D721Med (cell line): ENCODE results near the gene FOXF1.

Source experiments
- DNase-seq: peaks from one replicate; pipeline ENCODE4 v3.0.0; 2011; ENCODE audit warnings: low spot score; ENCODE audit not compliant: insufficient read length
- FAIRE-seq: peaks from 2 replicates; lab custom pipeline; 2011; peaks lifted over from hg19 to GRCh38; lab: Jason Lieb, UNC
- TF ChIP-seq, protein P1 (sequence below): IDR thresholded peaks from 2 replicates; pipeline ENCODE4 v1.5.1; 2012; ENCODE audit warnings: mild to moderate bottlenecking, control low read depth; ENCODE audit not compliant: insufficient read depth; ENCODE audit errors: missing control alignments

Gene FOXF1

DNA sequence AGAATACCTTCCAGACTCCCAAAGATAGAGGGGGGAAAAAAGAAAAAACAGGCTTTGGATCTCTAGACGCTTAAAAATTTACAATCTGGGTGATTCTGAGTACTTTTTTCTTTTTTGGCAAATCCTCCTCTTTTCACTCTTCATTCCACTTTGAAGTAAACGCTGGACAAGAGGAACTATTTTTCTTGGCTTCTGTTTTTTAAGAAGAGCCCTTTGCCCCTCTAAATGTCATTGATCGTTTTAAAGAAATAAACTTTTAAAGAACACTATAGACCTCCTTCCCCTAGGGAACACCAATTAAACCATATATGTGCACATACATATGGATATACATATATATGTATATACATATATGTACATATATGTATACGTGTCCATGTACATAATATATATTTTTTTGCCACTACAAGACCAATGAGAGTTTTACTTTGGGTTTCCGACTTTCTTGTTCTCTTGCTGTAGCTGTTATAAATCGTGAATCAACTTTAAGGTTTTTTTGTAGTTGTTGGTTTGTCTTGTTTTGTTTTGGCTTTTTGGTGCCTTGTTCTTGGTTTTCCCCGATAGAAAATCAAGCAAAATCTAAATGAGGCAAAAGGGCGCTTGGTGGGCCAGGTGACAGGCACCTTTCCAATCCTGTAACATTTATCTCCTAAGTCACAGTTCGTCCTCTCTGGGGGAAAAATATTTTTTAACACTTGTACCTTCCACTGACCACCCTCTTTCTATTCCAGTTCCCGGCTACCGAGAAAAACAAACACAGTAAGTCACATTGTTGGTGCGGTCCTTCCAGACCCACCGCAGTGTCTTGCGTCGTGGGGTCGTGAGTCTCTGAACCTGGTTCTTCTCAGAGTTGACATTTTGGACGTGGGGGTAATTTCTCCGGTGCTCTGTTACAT is 4.4 kb downstream of the FOXF1 start:
- DNase-seq (no peak), FAIRE-seq (no peak)
- TF ChIP-seq, protein P1, sequence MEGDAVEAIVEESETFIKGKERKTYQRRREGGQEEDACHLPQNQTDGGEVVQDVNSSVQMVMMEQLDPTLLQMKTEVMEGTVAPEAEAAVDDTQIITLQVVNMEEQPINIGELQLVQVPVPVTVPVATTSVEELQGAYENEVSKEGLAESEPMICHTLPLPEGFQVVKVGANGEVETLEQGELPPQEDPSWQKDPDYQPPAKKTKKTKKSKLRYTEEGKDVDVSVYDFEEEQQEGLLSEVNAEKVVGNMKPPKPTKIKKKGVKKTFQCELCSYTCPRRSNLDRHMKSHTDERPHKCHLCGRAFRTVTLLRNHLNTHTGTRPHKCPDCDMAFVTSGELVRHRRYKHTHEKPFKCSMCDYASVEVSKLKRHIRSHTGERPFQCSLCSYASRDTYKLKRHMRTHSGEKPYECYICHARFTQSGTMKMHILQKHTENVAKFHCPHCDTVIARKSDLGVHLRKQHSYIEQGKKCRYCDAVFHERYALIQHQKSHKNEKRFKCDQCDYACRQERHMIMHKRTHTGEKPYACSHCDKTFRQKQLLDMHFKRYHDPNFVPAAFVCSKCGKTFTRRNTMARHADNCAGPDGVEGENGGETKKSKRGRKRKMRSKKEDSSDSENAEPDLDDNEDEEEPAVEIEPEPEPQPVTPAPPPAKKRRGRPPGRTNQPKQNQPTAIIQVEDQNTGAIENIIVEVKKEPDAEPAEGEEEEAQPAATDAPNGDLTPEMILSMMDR = no peak

DNA sequence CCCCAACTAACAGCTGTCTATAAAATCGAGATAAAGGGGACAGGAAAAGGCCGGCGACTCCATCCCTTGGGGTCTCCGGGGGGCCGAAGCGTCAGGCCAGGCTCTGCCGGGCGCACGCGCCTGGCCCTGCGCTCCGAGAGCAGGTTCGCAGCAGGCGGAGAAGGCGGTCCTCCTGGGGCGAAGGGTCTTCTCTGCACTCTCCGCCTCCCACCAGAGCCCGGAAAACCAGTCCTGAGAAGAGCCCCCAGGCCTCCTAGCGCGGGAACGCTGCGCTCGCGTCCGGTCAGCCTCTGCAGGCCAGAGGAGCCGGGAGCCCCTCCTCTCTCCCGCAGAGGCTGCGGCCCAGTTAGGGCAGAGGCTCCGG is 5.1 kb downstream of the FOXF1 start:
- FAIRE-seq = no peak
- no peak for DNase-seq
- TF ChIP-seq, protein P1 = no peak

DNA sequence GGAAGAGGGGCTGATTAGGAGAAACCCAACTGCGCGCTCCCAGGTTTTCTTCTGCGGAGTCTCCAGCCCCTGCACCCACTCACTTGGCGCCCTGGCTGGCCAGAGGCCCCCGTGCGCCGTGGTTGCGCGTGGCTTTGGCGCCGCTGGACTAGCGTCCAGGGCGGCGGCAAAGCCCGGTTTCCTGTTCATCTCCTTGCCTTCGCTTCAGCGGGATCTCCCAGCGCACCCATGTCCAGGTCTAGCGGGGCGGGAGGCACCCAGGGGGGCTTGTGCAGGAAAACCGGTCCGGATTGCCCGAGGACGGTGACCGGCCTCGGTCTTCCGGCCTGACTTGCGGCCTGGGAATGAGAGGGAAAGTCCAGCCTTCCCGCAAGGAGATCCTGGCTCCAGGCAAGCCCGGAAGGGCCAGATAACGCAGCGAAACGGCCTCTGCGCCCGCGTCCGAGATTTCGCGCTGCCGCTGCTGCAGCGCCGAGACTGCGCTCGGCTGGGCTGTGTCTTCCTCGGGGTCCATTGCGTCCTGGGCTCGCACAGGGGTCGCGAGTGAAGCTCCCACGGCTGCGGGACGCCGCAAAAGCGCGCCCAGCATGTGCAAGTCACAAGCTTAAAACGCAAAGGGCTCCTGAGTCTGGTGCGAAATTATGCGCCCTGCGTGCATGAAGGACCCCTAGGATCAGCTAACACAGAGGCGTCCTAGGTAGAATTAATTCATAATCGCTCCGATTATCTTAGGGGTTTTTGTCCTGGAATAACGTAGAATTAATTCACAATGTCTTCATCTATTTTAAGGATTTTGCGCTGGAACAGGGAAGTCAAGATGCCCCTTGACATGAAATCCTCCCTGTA is 5.7 kb downstream of the FOXF1 start:
- FAIRE-seq = no peak
- TF ChIP-seq, protein P1 = no peak
- DNase-seq = no peak

DNA sequence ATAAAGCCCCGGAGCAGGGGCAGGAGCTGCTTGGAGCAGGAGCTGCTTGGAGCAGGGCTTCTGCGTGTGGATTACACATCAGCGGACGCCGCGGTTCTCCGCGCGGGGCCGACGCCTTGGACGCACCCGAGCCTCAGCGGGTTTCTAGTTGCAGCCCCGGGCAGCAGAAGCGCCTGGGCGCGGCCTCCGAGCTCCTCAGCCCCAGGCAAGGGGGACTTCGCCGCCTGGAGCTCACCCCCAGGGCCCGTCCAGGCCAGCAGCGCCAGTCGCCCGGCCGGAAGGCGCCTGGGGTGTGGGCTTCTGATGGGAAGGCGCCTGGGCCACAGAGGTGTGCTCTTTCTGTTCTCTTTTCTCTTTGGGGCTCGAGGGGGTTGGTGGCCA is 6.3 kb downstream of the FOXF1 start:
- TF ChIP-seq, protein P1 = no peak
- FAIRE-seq = no peak

DNA sequence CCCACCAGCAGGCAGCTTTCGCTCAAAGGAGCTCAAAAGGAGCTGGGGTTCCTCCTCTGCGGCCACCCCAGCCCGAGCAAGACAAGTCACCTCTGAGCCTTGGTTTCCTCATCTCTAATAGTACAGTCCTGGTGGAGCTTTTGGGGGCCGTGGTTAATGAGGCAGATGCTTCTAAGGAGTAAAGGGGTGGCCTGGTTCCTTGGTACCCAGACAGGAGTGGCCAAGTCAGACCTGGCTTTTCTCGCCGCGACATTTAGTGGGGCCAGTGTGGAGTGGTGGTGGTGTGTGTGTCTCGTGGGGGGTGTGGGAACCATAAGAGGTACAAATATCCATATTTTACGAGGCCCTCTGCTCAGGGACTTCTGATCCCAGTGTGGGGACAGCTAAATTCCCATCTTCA is 6.7 kb downstream of the FOXF1 start:
- FAIRE-seq (no peak), DNase-seq (no peak)
- TF ChIP-seq, protein P1 = no peak

More for the DNA sequence above, 6.3 kb downstream of the FOXF1 start:
- no peak for DNase-seq

DNA sequence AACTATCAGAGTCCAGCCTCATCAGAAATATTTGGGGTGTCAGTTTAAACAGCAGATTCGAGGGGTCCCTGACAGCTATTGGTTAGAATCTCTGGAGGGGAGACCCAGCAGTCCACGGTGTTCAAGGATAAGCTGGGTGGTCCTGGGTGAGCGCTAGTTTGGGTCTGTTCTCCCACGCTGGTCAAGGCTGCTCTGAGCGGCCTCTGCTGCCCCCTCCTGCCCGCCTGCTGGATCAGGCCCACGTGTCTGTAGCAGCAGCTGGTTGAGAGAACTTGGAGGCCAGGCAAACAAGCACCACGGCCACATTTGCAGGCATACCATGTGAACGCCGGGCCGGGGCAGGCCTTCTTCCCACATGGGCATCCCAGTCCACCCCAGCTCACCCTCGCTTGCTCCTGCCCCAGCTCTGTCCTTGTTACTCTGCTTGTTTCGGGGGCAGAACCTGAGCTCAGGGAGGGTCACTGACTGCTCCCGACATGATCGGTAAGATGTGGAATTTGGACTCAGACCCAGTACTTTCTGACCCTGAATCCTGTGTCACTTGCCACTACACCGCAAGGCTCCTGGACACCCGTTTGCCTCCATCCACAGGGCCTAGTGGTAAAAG is 7.4 kb downstream of the FOXF1 start:
- FAIRE-seq = no peak
- TF ChIP-seq, protein P1 = peak; percentile 65
- DNase-seq = no peak
